ELF-1 (cell line): ENCODE results near the gene FOLR1.

Source experiments
- DNase-seq: peaks from one replicate; pipeline ENCODE4 v3.0.0-alpha.2; 2016; ENCODE audit warnings: low read depth, low spot score

FOLR1 gene

GRCh38 chr11:72223615-72224563, 31.9 kb downstream of the FOLR1 start:
- DNase-seq = peak; percentile 62

- DNase-seq = peak; percentile 57
These were observed 32.8 kb downstream of the FOLR1 start, which contains the start of gene INPPL1 for GRCh38 chr11:72224564-72225410. Gene INPPL1, plus strand, starts transcription at chr11:72224767. Its CDS starts 218 bp downstream, at chr11:72224985.

GRCh38 chr11:72225411-72225951, 33.5 kb downstream of the FOLR1 start:
- no peak for DNase-seq

GRCh38 chr11:72226701-72227100, 34.8 kb downstream of the FOLR1 start:
- no peak for DNase-seq

GRCh38 chr11:72227316-72228228, 35.6 kb downstream of the FOLR1 start:
- DNase-seq = peak; percentile 1

GRCh38 chr11:72228229-72228843, 36.4 kb downstream of the FOLR1 start:
- DNase-seq = peak; percentile 67

GRCh38 chr11:72228844-72229231, 36.9 kb downstream of the FOLR1 start:
- DNase-seq = no peak

- no peak for DNase-seq
These were observed 37.5 kb downstream of the FOLR1 start for GRCh38 chr11:72229336-72229924.

- DNase-seq = no peak
These were observed 38.2 kb downstream of the FOLR1 start for GRCh38 chr11:72229925-72230763.

GRCh38 chr11:72230764-72231365, 38.9 kb downstream of the FOLR1 start:
- no peak for DNase-seq

GRCh38 chr11:72231396-72232259, 39.7 kb downstream of the FOLR1 start:
- DNase-seq = no peak

GRCh38 chr11:72232260-72233055, 40.5 kb downstream of the FOLR1 start:
- peak; percentile 0 for DNase-seq

GRCh38 chr11:72233056-72233772, 41.3 kb downstream of the FOLR1 start:
- DNase-seq = no peak

GRCh38 chr11:72233773-72234513, 42.0 kb downstream of the FOLR1 start:
- no peak for DNase-seq

GRCh38 chr11:72234514-72234830, 42.5 kb downstream of the FOLR1 start:
- DNase-seq = no peak

- no peak for DNase-seq
These were observed 43.0 kb downstream of the FOLR1 start for GRCh38 chr11:72234920-72235319.
